ENCODE results near the gene GPC4. TPM values are rescaled to one million over a fixed set of nuclear protein-coding genes. Genes with fewer than 3 reads are reported as not detected.

Gene GPC4
- total RNA-seq, 1 experiment from 2014 or later = 4.7 TPM

DNA sequence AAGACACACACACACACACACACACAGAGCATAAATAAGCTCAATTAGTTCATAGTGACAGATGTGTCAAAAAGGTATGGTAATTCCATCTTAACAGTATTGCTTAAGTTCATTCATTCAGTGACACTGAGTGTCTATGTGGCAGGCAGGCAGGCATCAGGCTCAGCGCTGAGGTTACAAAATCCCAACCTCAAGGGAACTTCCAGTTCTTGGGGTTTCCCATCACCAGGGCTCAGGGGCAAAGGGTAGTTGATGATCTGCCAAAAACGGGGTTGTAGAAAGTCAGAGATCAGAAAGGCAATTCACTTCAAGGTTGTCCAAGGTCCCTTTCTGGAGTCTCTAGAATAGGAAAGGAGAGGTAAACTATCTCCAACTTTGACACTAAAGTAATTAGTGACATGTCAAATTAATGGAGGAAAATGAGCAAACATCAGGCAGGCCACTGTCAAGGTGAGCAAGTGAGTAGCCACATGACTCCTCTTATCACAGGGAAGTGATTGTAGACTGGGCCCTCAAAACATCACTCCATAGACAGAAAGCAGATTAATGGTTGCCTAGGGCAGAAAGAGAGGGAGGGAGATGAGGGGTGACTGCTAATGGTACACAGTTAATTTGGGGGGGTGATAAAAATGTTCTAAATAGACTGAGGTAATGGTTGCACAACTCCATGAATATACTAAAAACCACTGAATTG lies 41.8 kb downstream of the GPC4 start:
- ChIA-PET CTCF (no interaction called here), POLR2A (ENCODE audit: unreplicated experiment) (no interaction called here)
- intact Hi-C loops (cut with micrococcal nuclease; ENCODE audit: unreplicated experiment) = no loop called here
- no peak overlapping the region for H3K4me3 ChIP-seq
- H3K79me2 ChIP-seq (ENCODE audit: low read depth) = no peaks in the 10 kb centered on the region
- H3K27me3 ChIP-seq (ENCODE audit: insufficient read depth, low read depth) = no peaks in the 10 kb centered on the region
- no peaks in the 10 kb centered on the region for H4K20me1 ChIP-seq (ENCODE audit: insufficient read depth)
- TF ChIP-seq, protein P1, sequence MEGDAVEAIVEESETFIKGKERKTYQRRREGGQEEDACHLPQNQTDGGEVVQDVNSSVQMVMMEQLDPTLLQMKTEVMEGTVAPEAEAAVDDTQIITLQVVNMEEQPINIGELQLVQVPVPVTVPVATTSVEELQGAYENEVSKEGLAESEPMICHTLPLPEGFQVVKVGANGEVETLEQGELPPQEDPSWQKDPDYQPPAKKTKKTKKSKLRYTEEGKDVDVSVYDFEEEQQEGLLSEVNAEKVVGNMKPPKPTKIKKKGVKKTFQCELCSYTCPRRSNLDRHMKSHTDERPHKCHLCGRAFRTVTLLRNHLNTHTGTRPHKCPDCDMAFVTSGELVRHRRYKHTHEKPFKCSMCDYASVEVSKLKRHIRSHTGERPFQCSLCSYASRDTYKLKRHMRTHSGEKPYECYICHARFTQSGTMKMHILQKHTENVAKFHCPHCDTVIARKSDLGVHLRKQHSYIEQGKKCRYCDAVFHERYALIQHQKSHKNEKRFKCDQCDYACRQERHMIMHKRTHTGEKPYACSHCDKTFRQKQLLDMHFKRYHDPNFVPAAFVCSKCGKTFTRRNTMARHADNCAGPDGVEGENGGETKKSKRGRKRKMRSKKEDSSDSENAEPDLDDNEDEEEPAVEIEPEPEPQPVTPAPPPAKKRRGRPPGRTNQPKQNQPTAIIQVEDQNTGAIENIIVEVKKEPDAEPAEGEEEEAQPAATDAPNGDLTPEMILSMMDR (conservative IDR thresholded peaks at IDR 0.05) = no peak
- no peak for TF ChIP-seq EZH2 (IDR thresholded peaks at IDR 0.05; ENCODE audit: low read depth)
- no peak overlapping the region for H3K27ac ChIP-seq
- DNase-seq = no peak
- no peaks in the 10 kb centered on the region for H3F3A ChIP-seq (ENCODE audit: insufficient read depth, low read depth)
- H3K9me2 ChIP-seq (ENCODE audit: insufficient read depth) = no peaks in the 10 kb centered on the region
- H3K4me2 ChIP-seq = no peak overlapping the region
- H3K36me3 ChIP-seq (ENCODE audit: low read depth) = no peaks in the 10 kb centered on the region
- no peaks in the 10 kb centered on the region for H3K4me1 ChIP-seq (replicated peaks; ENCODE audit: insufficient read depth)
- no TSS peak for BruUV-seq (replicated peaks)
- H2AFZ ChIP-seq = no peak overlapping the region
- H3K9me3 ChIP-seq (ENCODE audit: insufficient read depth, low read depth) = no peaks in the 10 kb centered on the region

GRCh38 chrX:133370696-133371275 lies 44.5 kb downstream of the GPC4 start:
- POLR2A ChIA-PET (ENCODE audit: unreplicated experiment) = no interaction called here
- intact Hi-C loops (cut with micrococcal nuclease; ENCODE audit: unreplicated experiment) = no loop called here

GRCh38 chrX:133369065-133369464 lies 46.2 kb downstream of the GPC4 start:
- TF ChIP-seq EZH2 (IDR thresholded peaks at IDR 0.05; ENCODE audit: low read depth) = no peak
- TF ChIP-seq, protein P1 (conservative IDR thresholded peaks at IDR 0.05) = no peak
- DNase-seq = no peak
- CTCF ChIA-PET = no interaction called here

More at GRCh38 chrX:133370696-133371275, 44.5 kb downstream of the GPC4 start:
- no peak overlapping the region for H2AFZ ChIP-seq
- DNase-seq = no peak
- TF ChIP-seq, protein P1 (conservative IDR thresholded peaks at IDR 0.05) = no peak
- no peak for TF ChIP-seq EZH2 (IDR thresholded peaks at IDR 0.05; ENCODE audit: low read depth)
- H3F3A ChIP-seq (ENCODE audit: insufficient read depth, low read depth) = no peaks in the 10 kb centered on the region
- H3K4me1 ChIP-seq (replicated peaks; ENCODE audit: insufficient read depth) = no peaks in the 10 kb centered on the region
- H3K4me3 ChIP-seq = no peak overlapping the region
- H3K9me2 ChIP-seq (ENCODE audit: insufficient read depth) = no peaks in the 10 kb centered on the region
- H3K4me2 ChIP-seq = no peak overlapping the region
- no peaks in the 10 kb centered on the region for H3K27me3 ChIP-seq (ENCODE audit: insufficient read depth, low read depth)
- H3K79me2 ChIP-seq (ENCODE audit: low read depth) = no peaks in the 10 kb centered on the region
- no TSS peak for BruUV-seq (replicated peaks)
- no peak overlapping the region for H3K27ac ChIP-seq
- CTCF ChIA-PET = no interaction called here
- no peaks in the 10 kb centered on the region for H4K20me1 ChIP-seq (ENCODE audit: insufficient read depth)
- no peaks in the 10 kb centered on the region for H3K9me3 ChIP-seq (ENCODE audit: insufficient read depth, low read depth)
- H3K36me3 ChIP-seq (ENCODE audit: low read depth) = no peaks in the 10 kb centered on the region

More at GRCh38 chrX:133369065-133369464, 46.2 kb downstream of the GPC4 start:
- H3K4me1 ChIP-seq (replicated peaks; ENCODE audit: insufficient read depth) = no peaks in the 10 kb centered on the region
- no peaks in the 10 kb centered on the region for H3K79me2 ChIP-seq (ENCODE audit: low read depth)
- no peak overlapping the region for H3K27ac ChIP-seq
- H3K4me3 ChIP-seq = no peak overlapping the region
- POLR2A ChIA-PET (ENCODE audit: unreplicated experiment) = no interaction called here
- H3K9me2 ChIP-seq (ENCODE audit: insufficient read depth) = no peaks in the 10 kb centered on the region
- intact Hi-C loops (cut with micrococcal nuclease; ENCODE audit: unreplicated experiment) = no loop called here
- H2AFZ ChIP-seq = no peak overlapping the region
- H4K20me1 ChIP-seq (ENCODE audit: insufficient read depth) = no peaks in the 10 kb centered on the region
- no peaks in the 10 kb centered on the region for H3K27me3 ChIP-seq (ENCODE audit: insufficient read depth, low read depth)
- H3K9me3 ChIP-seq (ENCODE audit: insufficient read depth, low read depth) = no peaks in the 10 kb centered on the region
- H3F3A ChIP-seq (ENCODE audit: insufficient read depth, low read depth) = no peaks in the 10 kb centered on the region
- no peaks in the 10 kb centered on the region for H3K36me3 ChIP-seq (ENCODE audit: low read depth)
- no TSS peak for BruUV-seq (replicated peaks)
- H3K4me2 ChIP-seq = no peak overlapping the region

All from PC-9 (cell line).